GM23338 (cell line): ENCODE measurements around the gene CDK1.

Experiments used
- EZH2 ChIP-seq: fragments of 200-600 bp; sonication (generic); IDR thresholded peaks from one replicate; pipeline ENCODE4 v1.8.0; 2017; ENCODE audit warnings: antibody characterized with exemption, mild to moderate bottlenecking, low read depth; ENCODE audit not compliant: unreplicated experiment
- EZH2phosphoT487 ChIP-seq: fragments of 200-600 bp; sonication (generic); IDR thresholded peaks from one replicate; pipeline ENCODE4 v1.8.1; 2018; ENCODE audit warnings: antibody characterized with exemption; ENCODE audit not compliant: unreplicated experiment
- JUNB ChIP-seq: IDR thresholded peaks from one replicate; pipeline ENCODE4 v1.6.1; 2016; ENCODE audit warnings: antibody characterized with exemption; ENCODE audit not compliant: unreplicated experiment
- NANOG ChIP-seq: IDR thresholded peaks from 2 replicates; pipeline ENCODE4 v1.6.1; 2016; ENCODE audit warnings: antibody characterized with exemption, borderline replicate concordance
- POLR2AphosphoS5 ChIP-seq: IDR thresholded peaks from 2 replicates; pipeline ENCODE4 v1.6.1; 2016; ENCODE audit warnings: antibody characterized with exemption, low read depth
- STAT1 ChIP-seq: IDR thresholded peaks from one replicate; pipeline ENCODE4 v1.6.1; 2016; ENCODE audit warnings: antibody characterized with exemption; ENCODE audit not compliant: unreplicated experiment
- TF ChIP-seq, protein P1 (sequence below), 2 experiments: fragments of 200-600 bp in 1 of 2; sonication (generic) in 1 of 2; conservative IDR thresholded peaks; 2 replicates each; pipeline versions ENCODE4 v1.5.1 to v1.6.1; 2016 to 2017; ENCODE audit warnings: antibody characterized with exemption in 2 of 2, low read depth in 2 of 2, mild to moderate bottlenecking in 2 of 2, moderate library complexity in 1 of 2
- TF ChIP-seq, protein P2 (sequence below): IDR thresholded peaks from one replicate; pipeline ENCODE4 v1.6.1; 2018; ENCODE audit warnings: antibody characterized with exemption; ENCODE audit not compliant: unreplicated experiment
- TF ChIP-seq, protein P3 (sequence below): IDR thresholded peaks from 2 replicates; pipeline ENCODE4 v1.6.1; 2016; ENCODE audit warnings: antibody characterized with exemption

DNA sequence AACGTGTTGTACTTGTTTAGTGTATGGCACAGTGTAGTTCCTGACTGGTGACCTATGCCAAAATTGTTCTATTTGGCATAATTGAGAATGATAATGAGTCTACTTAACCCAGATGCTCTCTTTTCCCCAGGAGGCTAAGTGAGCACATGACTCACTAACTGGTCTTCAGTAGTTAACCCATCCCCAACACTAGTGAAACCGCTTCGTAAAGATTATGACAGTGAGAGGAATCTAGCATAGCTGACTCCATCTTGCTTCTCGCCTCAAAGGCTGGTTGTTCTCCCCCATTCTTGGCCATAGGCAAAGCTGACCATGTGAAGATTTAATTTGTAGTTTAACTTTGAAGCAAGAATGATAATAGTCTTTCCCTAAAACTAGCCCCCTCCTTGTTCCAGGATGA is 47.2 kb downstream of the CDK1 start:
- TF ChIP-seq JUNB (no peak), POLR2AphosphoS5 (no peak), EZH2phosphoT487 (no peak), EZH2 (no peak), STAT1 (no peak), NANOG (no peak)
- TF ChIP-seq, protein P1, sequence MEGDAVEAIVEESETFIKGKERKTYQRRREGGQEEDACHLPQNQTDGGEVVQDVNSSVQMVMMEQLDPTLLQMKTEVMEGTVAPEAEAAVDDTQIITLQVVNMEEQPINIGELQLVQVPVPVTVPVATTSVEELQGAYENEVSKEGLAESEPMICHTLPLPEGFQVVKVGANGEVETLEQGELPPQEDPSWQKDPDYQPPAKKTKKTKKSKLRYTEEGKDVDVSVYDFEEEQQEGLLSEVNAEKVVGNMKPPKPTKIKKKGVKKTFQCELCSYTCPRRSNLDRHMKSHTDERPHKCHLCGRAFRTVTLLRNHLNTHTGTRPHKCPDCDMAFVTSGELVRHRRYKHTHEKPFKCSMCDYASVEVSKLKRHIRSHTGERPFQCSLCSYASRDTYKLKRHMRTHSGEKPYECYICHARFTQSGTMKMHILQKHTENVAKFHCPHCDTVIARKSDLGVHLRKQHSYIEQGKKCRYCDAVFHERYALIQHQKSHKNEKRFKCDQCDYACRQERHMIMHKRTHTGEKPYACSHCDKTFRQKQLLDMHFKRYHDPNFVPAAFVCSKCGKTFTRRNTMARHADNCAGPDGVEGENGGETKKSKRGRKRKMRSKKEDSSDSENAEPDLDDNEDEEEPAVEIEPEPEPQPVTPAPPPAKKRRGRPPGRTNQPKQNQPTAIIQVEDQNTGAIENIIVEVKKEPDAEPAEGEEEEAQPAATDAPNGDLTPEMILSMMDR (conservative IDR thresholded peaks at IDR 0.05; ENCODE audit: low read depth in 2 of 2): no peak
- TF ChIP-seq, protein P2, sequence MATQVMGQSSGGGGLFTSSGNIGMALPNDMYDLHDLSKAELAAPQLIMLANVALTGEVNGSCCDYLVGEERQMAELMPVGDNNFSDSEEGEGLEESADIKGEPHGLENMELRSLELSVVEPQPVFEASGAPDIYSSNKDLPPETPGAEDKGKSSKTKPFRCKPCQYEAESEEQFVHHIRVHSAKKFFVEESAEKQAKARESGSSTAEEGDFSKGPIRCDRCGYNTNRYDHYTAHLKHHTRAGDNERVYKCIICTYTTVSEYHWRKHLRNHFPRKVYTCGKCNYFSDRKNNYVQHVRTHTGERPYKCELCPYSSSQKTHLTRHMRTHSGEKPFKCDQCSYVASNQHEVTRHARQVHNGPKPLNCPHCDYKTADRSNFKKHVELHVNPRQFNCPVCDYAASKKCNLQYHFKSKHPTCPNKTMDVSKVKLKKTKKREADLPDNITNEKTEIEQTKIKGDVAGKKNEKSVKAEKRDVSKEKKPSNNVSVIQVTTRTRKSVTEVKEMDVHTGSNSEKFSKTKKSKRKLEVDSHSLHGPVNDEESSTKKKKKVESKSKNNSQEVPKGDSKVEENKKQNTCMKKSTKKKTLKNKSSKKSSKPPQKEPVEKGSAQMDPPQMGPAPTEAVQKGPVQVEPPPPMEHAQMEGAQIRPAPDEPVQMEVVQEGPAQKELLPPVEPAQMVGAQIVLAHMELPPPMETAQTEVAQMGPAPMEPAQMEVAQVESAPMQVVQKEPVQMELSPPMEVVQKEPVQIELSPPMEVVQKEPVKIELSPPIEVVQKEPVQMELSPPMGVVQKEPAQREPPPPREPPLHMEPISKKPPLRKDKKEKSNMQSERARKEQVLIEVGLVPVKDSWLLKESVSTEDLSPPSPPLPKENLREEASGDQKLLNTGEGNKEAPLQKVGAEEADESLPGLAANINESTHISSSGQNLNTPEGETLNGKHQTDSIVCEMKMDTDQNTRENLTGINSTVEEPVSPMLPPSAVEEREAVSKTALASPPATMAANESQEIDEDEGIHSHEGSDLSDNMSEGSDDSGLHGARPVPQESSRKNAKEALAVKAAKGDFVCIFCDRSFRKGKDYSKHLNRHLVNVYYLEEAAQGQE: no peak
- TF ChIP-seq, protein P3, sequence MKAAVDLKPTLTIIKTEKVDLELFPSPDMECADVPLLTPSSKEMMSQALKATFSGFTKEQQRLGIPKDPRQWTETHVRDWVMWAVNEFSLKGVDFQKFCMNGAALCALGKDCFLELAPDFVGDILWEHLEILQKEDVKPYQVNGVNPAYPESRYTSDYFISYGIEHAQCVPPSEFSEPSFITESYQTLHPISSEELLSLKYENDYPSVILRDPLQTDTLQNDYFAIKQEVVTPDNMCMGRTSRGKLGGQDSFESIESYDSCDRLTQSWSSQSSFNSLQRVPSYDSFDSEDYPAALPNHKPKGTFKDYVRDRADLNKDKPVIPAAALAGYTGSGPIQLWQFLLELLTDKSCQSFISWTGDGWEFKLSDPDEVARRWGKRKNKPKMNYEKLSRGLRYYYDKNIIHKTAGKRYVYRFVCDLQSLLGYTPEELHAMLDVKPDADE: no peak
